Uterus (tissue), 2 donors: ENCODE data around the gene SNX22.

Experiments
- POLR2A ChIP-seq, 2 donors: fragments of 450-650 bp; IDR thresholded peaks; one replicate each; pipeline ENCODE4 v1.6.1; 2016; ENCODE audit warnings: antibody characterized with exemption in 2 of 2, mild to moderate bottlenecking in 1 of 2, moderate library complexity in 1 of 2
- TF ChIP-seq, protein P1 (sequence below), 4 experiments: fragments of 200-600 bp in 2 of 4; fragments of 450-650 bp in 2 of 4; sonication (generic) in 2 of 4; IDR thresholded peaks; one replicate each; pipeline ENCODE4 v1.5.1; 2016 to 2019; ENCODE audit warnings: antibody characterized with exemption in 4 of 4, mild to moderate bottlenecking in 2 of 4, moderate library complexity in 1 of 4

DNA sequence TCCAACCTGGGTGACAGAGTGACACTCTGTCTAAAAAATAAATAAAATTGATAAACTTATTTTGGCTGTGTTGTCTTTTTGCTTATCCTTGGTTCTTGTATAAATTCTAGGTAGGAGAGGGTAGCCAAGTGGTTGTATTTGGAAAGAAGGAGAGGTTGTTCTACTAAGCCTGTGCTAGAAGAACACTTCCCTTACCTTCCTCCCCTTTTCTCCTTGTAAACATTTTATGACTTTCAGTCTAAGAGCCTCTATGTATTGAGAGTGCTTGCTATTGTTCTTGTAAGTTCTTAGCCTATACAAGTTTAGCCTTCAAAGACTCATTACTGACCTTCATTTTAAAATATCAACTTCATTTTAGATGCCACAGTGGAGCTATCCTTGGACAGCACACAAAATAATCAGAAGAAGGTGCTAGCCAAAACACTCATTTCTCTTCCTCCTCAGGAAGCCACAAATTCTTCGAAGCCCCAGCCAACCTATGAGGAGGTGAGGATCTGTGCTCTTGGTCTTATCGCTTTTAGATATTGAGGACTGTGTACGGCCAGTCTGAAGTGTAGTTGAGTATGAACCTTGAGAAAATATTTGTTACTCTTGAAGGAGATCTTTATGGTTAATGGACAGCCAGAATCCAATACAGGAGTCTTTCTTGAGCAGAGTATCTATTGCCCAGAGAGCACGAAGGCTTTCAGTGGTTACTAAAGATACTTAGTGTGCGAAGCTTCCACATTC lies 33.6 kb upstream of the SNX22 start:
- TF ChIP-seq, protein P1, sequence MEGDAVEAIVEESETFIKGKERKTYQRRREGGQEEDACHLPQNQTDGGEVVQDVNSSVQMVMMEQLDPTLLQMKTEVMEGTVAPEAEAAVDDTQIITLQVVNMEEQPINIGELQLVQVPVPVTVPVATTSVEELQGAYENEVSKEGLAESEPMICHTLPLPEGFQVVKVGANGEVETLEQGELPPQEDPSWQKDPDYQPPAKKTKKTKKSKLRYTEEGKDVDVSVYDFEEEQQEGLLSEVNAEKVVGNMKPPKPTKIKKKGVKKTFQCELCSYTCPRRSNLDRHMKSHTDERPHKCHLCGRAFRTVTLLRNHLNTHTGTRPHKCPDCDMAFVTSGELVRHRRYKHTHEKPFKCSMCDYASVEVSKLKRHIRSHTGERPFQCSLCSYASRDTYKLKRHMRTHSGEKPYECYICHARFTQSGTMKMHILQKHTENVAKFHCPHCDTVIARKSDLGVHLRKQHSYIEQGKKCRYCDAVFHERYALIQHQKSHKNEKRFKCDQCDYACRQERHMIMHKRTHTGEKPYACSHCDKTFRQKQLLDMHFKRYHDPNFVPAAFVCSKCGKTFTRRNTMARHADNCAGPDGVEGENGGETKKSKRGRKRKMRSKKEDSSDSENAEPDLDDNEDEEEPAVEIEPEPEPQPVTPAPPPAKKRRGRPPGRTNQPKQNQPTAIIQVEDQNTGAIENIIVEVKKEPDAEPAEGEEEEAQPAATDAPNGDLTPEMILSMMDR (IDR thresholded peaks at IDR 0.05) = no peak
- TF ChIP-seq POLR2A (IDR thresholded peaks at IDR 0.05) = no peak
